Endothelial cell of umbilical vein (primary cell): ENCODE data around the gene SAP25. TPM values are rescaled to one million over a fixed set of nuclear protein-coding genes. Genes with fewer than 3 reads are reported as not detected.

Source experiments
- BruUV-seq: library from RNA; stranded (reverse); fragments of 400-500 nt; replicated peaks from 2 replicates; lab custom pipeline; 2021; lab: Mats Ljungman, UMichigan
- CTCF ChIA-PET: fragments of 300-600, 350-600 bp; sonication (Branson Sonifier 250); formaldehyde crosslinking; loops from one replicate; lab custom pipeline; 2021; ENCODE audit warnings: antibody characterized with exemption, inconsistent platforms; lab: Charles Lee
- POLR2A ChIA-PET: fragments of 300-600, 350-600 bp; sonication (Branson Sonifier 250); formaldehyde crosslinking; loops from one replicate; lab custom pipeline; 2021; ENCODE audit warnings: antibody characterized with exemption, inconsistent platforms; lab: Charles Lee
- DNase-seq: peaks from one replicate; pipeline ENCODE4 v3.0.0-alpha.2; 2011; ENCODE audit warnings: low read depth, low spot score
- FAIRE-seq: peaks from 2 replicates; lab custom pipeline; 2011; peaks lifted over from hg19 to GRCh38; lab: Jason Lieb, UNC
- H2AFZ ChIP-seq: 2 replicates; pipeline ENCODE4 v1.6.0; 2012; ENCODE audit warnings: low read depth, low read length, control low read depth, inconsistent platforms
- H3K27ac ChIP-seq: 2 replicates; pipeline ENCODE4 v1.5.1; 2011; ENCODE audit warnings: low read depth, mild to moderate bottlenecking, control low read depth, low read length, moderate library complexity; ENCODE audit not compliant: insufficient read depth
- H3K27me3 ChIP-seq, 2 experiments: 2 replicates each; pipeline versions ENCODE4 v1.6.0 to v1.6.1; 2011; ENCODE audit warnings: low read length in 2 of 2, mixed read lengths in 1 of 2; ENCODE audit not compliant: control insufficient read depth in 2 of 2, insufficient read depth in 2 of 2
- H3K36me3 ChIP-seq, 2 experiments: 2 replicates in 1 of 2; 3 replicates in 1 of 2; pipeline ENCODE4 v1.5.1; 2011; ENCODE audit warnings: low read length in 2 of 2, mild to moderate bottlenecking in 1 of 2, moderate library complexity in 1 of 2; ENCODE audit not compliant: control insufficient read depth in 2 of 2, insufficient read depth in 2 of 2; ENCODE audit errors: extremely low read depth in 1 of 2
- H3K4me1 ChIP-seq: 3 replicates; pipeline ENCODE4 v1.5.1; 2011; ENCODE audit warnings: mild to moderate bottlenecking, low read length; ENCODE audit not compliant: control insufficient read depth, insufficient read depth; ENCODE audit errors: extremely low read depth
- H3K4me2 ChIP-seq: 2 replicates; pipeline ENCODE4 v1.6.1; 2011; ENCODE audit warnings: low read length, control low read depth, mixed read lengths; ENCODE audit not compliant: insufficient read depth
- H3K4me3 ChIP-seq, 3 experiments: fragments of 200-600 bp in 1 of 3; sonication (generic), shearing (Covaris generic) in 1 of 3; replicated peaks in 1 of 3; 2 replicates each; pipeline ENCODE4 v1.5.1; 2011 to 2016; ENCODE audit warnings: control low read depth in 3 of 3, low read length in 3 of 3, mild to moderate bottlenecking in 2 of 3, inconsistent platforms in 1 of 3, low read depth in 1 of 3, moderate library complexity in 1 of 3; ENCODE audit not compliant: insufficient read depth in 1 of 3
- H3K79me2 ChIP-seq: 2 replicates; pipeline ENCODE4 v1.6.0; 2012; ENCODE audit warnings: low read length, inconsistent platforms; ENCODE audit not compliant: control insufficient read depth, insufficient read depth
- H3K9ac ChIP-seq: replicated peaks from 2 replicates; pipeline ENCODE3; 2011; ENCODE audit warnings: low read length, control low read depth; ENCODE audit not compliant: insufficient read depth; ENCODE audit errors: extremely low read depth
- H3K9me1 ChIP-seq: replicated peaks from 3 replicates; pipeline ENCODE4 v1.6.0; 2011; ENCODE audit warnings: mild to moderate bottlenecking, low read length; ENCODE audit not compliant: control insufficient read depth, insufficient read depth; ENCODE audit errors: extremely low read depth
- H3K9me3 ChIP-seq: replicated peaks from 2 replicates; pipeline ENCODE4 v1.5.1; 2012; ENCODE audit warnings: low read length, inconsistent platforms; ENCODE audit not compliant: control insufficient read depth, insufficient read depth
- H4K20me1 ChIP-seq: replicated peaks from 2 replicates; pipeline ENCODE3; 2011; ENCODE audit warnings: mild to moderate bottlenecking, low read length; ENCODE audit not compliant: control insufficient read depth, insufficient read depth; ENCODE audit errors: extremely low read depth
- CTCF ChIP-seq, 2 donors: IDR thresholded peaks; 1 replicate in 1 of 2; 2 replicates in 1 of 2; pipeline ENCODE4 v1.5.1; 2011; ENCODE audit warnings: low read length in 2 of 2, mild to moderate bottlenecking in 2 of 2, moderate library complexity in 2 of 2, control low read depth in 1 of 2, inconsistent platforms in 1 of 2, low read depth in 1 of 2; ENCODE audit not compliant: insufficient read depth in 1 of 2; ENCODE audit errors: extremely low read depth in 1 of 2
- EZH2 ChIP-seq: IDR thresholded peaks from 2 replicates; pipeline ENCODE4 v1.6.1; 2012; ENCODE audit warnings: borderline replicate concordance, low read depth, mild to moderate bottlenecking, moderate library complexity, low read length, inconsistent platforms; ENCODE audit not compliant: severe bottlenecking
- FOS ChIP-seq: IDR thresholded peaks from 2 replicates; pipeline ENCODE4 v1.6.1; 2011; ENCODE audit warnings: mild to moderate bottlenecking, low read length, moderate library complexity, borderline replicate concordance; ENCODE audit not compliant: insufficient read depth
- GATA2 ChIP-seq: IDR thresholded peaks from 2 replicates; pipeline ENCODE4 v1.7.0; 2011; ENCODE audit warnings: low read depth, mild to moderate bottlenecking, moderate library complexity, mixed read lengths, low read length; ENCODE audit not compliant: insufficient read length, insufficient read depth
- JUN ChIP-seq: IDR thresholded peaks from 2 replicates; pipeline ENCODE4 v1.6.1; 2011; ENCODE audit warnings: borderline replicate concordance, low read depth; ENCODE audit not compliant: insufficient read length, insufficient read depth
- MAX ChIP-seq: IDR thresholded peaks from 2 replicates; pipeline ENCODE4 v1.6.1; 2011; ENCODE audit not compliant: insufficient read depth, insufficient read length
- MYC ChIP-seq: IDR thresholded peaks from one replicate; pipeline ENCODE4 v1.6.1; 2011; ENCODE audit warnings: mild to moderate bottlenecking, low read depth, low read length
- POLR2A ChIP-seq: IDR thresholded peaks from 2 replicates; pipeline ENCODE4 v1.6.1; 2012; ENCODE audit warnings: low read depth, mild to moderate bottlenecking, control low read depth, low read length
- POLR2AphosphoS5 ChIP-seq: IDR thresholded peaks from 2 replicates; pipeline ENCODE4 v1.6.1; 2012; ENCODE audit warnings: low read depth, mild to moderate bottlenecking, control low read depth, low read length, moderate library complexity; ENCODE audit not compliant: insufficient read depth
- dilution Hi-C: fragments of 300-500 bp; cut with MboI; formaldehyde crosslinking; loops from one replicate; pipeline ENCODE4 v1.15.0; 2019; ENCODE audit warnings: low sequenced_read_pairs; ENCODE audit not compliant: extremely low pct_ligation_motif_present
- intact Hi-C: fragments of 100-400 bp; cut with micrococcal nuclease; formaldehyde crosslinking; loops from one replicate; pipeline ENCODE4 v1.10.0; 2022
- polyA plus RNA-seq, 4 experiments: library from polyadenylated mRNA; depleted of rRNA in 3 of 4; stranded (reverse) in 3 of 4; unstranded in 1 of 4; fragments of >200 nt; gene quantifications; 2 replicates each; pipeline versions ENCODE4 v1.2.1 to v1.2.3, GENCODE V29; 2011 to 2012; ENCODE audit warnings: missing spikeins in 1 of 4
- total RNA-seq: library from RNA; stranded (reverse); gene quantifications from 2 replicates; pipeline ENCODE4 v1.2.3, GENCODE V29; 2021

SAP25 gene
- total and polyA plus RNA-seq, 2 donors (not counting 3 experiments of a cell fraction or from before 2014, with no cell fraction given) = 3.2 TPM

- ChIA-PET CTCF (interaction anchor here (1.8 to 3.8 kb wide), 3 partner anchors 15 to 125 kb away, joined by 7 to 31 read pairs (median 21); no protein-coding TSS in a partner anchor), POLR2A (no interaction called here)
- H3K27me3 ChIP-seq = peaks cover 0 to 4% of the 10 kb centered on the region in 2 experiments
- peaks cover 6% of the 10 kb centered on the region for H3K4me1 ChIP-seq
- TF ChIP-seq FOS (no peak), EZH2 (peak; percentile 36)
- dilution Hi-C loops (no loop called here), intact Hi-C loops (no loop called here)
- no peak overlapping the region for H3K4me3 ChIP-seq
- peak overlapping the region; percentile 50 for H2AFZ ChIP-seq
- no peaks in the 10 kb centered on the region for H3K9me3 ChIP-seq
- H3K36me3 ChIP-seq = no peaks in the 10 kb centered on the region
- H3K9ac ChIP-seq = no peak overlapping the region
- no peak overlapping the region for H3K4me2 ChIP-seq
- no peak overlapping the region for H3K27ac ChIP-seq
- no peak for DNase-seq
- H3K79me2 ChIP-seq = peaks cover 6% of the 10 kb centered on the region
- H4K20me1 ChIP-seq = no peaks in the 10 kb centered on the region
- no peaks in the 10 kb centered on the region for H3K9me1 ChIP-seq
- no peak for FAIRE-seq
- no TSS peak for BruUV-seq
Observed at GRCh38 chr7:100590077-100590737, 16.5 kb upstream of the SAP25 start.

GRCh38 chr7:100589341-100589947, 15.7 kb upstream of the SAP25 start:
- Histone ChIP-seq H3K9me1 (no peaks in the 10 kb centered on the region), H3K36me3 (no peaks in the 10 kb centered on the region), H3K4me2 (no peak overlapping the region), H3K4me1 (peaks cover 14% of the 10 kb centered on the region), H3K27ac (no peak overlapping the region), H3K9me3 (no peaks in the 10 kb centered on the region), H3K9ac (no peak overlapping the region), H4K20me1 (no peaks in the 10 kb centered on the region), H2AFZ (no peak overlapping the region), H3K4me3 (no peak overlapping the region), H3K79me2 (peaks cover 14% of the 10 kb centered on the region), H3K27me3 (peaks cover 0 to 4% of the 10 kb centered on the region in 2 experiments)
- ChIA-PET CTCF (interaction anchor here (0.7 to 3.8 kb wide), 16 partner anchors 9 to 263 kb away, joined by 3 to 34 read pairs (median 6); partner anchors contain the start of genes PCOLCE, SLC12A9 and TSC22D4), POLR2A (no interaction called here)
- intact Hi-C loops (loop anchor here (5.0 to 10.0 kb wide), 2 partner anchors 103 to 275 kb away; partner anchors contain the start of genes GIGYF1 and TRIP6), dilution Hi-C loops (no loop called here)
- TF ChIP-seq MAX (no peak), CTCF (IDR thresholded peaks at IDR 0.05; ENCODE audit: extremely low read depth in 1 of 2, insufficient read depth in 1 of 2, low read depth in 1 of 2, low read length in 2 of 2) (no peak), EZH2 (no peak), MYC (no peak), GATA2 (no peak), POLR2A (no peak), FOS (no peak), POLR2AphosphoS5 (no peak), JUN (no peak)
- FAIRE-seq = no peak
- no peak for DNase-seq
- no TSS peak for BruUV-seq
